ENCODE measurements around the gene IFIT2.
"Not testable (repeated sequence)": the region's sequence is repeated elsewhere in the genome, so short reads cannot be mapped to it uniquely, and the experiment has no call there.

IFIT2 gene

DNA sequence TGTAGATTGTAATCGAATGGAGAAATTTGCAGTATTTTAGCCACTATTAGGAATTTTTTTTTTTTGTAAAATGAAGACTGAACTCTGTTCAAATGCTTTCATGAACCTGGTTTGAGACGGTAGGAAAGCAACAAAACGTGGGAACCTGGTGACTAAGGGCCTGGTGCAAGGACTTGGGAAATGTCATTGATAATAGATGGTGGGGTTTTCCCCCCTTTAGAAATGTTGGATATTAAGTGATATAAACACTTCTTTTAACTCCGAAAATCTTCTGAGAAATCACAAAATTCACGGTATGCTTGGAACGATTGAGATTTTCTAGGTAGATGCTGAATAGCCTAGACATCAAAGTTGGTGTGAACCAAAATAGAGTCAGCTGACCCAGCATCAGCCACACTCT, 6.4 kb downstream of the IFIT2 start:
- no peaks in the 10 kb centered on the region for H3K4me1 ChIP-seq (ENCODE audit: insufficient read depth, low read length)
- H3K27ac ChIP-seq (ENCODE audit: low read depth, low read length): no peak overlapping the region
- H3K9ac ChIP-seq (ENCODE audit: low read depth, low read length): no peak overlapping the region
- no peaks in the 10 kb centered on the region for H3K27me3 ChIP-seq (ENCODE audit: insufficient read depth, low read length)
- no peaks in the 10 kb centered on the region for H3K36me3 ChIP-seq (ENCODE audit: insufficient read depth, low read length)
- no peaks in the 10 kb centered on the region for H3K9me3 ChIP-seq (ENCODE audit: insufficient read depth, low read depth, low read length)
- no peak overlapping the region for H3K4me3 ChIP-seq (ENCODE audit: low read length)
- WGBS: 96% methylated on average over 6 of the region's 6 CpGs

DNA sequence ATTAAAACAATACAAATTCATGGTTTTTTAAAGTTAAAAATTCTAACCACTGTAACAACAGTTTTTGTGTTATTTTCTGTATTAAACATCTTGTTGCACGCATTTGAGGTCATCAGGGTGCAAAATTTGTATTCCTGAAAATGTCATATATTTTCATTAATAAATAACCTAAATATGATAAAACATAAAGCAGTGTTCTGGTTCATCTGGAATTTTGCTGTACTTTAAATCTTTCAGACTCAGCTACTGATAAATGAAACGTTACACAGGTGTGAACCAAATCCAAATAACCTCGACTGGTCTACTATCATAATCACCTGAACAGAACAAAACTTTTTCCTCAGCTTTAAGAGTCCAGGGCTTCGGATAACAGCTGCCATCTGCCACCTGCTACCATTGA, 6.9 kb downstream of the IFIT2 start:
- Histone ChIP-seq H3K4me1 (ENCODE audit: insufficient read depth, low read length) (no peaks in the 10 kb centered on the region), H3K9me3 (ENCODE audit: insufficient read depth, low read depth, low read length) (no peaks in the 10 kb centered on the region), H3K27ac (ENCODE audit: low read depth, low read length) (no peak overlapping the region), H3K36me3 (ENCODE audit: insufficient read depth, low read length) (no peaks in the 10 kb centered on the region), H3K4me3 (ENCODE audit: low read length) (no peak overlapping the region), H3K9ac (ENCODE audit: low read depth, low read length) (no peak overlapping the region), H3K27me3 (ENCODE audit: insufficient read depth, low read length) (no peaks in the 10 kb centered on the region)
- WGBS: 94% methylated on average over 3 of the region's 4 CpGs

DNA sequence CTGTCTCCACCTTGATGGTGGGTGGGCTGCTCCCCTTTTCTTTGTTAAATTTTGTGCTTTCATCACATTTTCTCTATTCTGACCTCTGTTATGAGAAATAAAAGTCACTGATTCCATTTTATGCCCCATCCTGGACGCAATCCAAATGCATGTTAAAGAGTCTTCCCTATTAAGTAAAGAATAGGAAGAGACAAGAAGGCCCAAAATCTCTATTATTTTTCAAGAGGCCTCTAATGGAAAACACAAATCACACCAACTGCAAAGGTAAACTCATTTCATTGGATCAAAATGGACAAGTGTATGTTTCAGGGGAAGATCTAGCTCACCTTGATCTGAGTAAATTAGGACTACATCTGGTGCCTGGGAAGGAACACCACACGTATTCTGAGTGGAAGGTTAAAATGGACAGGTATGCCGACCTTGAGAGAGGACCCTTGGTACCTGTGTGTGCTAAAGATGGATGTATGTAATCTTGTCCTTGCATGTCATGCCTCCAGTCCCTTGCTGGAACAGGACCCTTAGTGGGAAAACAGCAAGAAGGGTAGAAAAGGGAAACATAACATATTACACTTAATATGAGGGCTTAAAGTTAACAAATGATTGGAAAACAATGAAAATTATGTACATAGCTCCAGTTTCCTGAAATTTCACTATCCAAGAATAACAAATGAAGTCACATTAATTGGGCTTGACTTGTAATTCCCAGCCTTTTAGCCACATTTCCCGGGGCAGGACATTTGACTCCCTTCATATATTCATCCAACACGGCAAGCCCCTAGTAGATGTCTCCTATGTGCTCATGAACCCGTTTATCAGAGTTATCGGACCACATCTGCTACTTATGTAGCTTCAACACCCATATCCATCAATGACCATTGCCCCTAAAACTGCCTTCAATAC, 7.6 kb downstream of the IFIT2 start:
- Histone ChIP-seq H3K9me3 (ENCODE audit: insufficient read depth, low read depth, low read length) (no peaks in the 10 kb centered on the region), H3K27ac (ENCODE audit: low read depth, low read length) (no peak overlapping the region), H3K36me3 (ENCODE audit: insufficient read depth, low read length) (no peaks in the 10 kb centered on the region), H3K27me3 (ENCODE audit: insufficient read depth, low read length) (no peaks in the 10 kb centered on the region), H3K9ac (ENCODE audit: low read depth, low read length) (no peak overlapping the region), H3K4me1 (ENCODE audit: insufficient read depth, low read length) (no peaks in the 10 kb centered on the region), H3K4me3 (ENCODE audit: low read length) (no peak overlapping the region)
- 92% methylated on average over 6 of the region's 7 CpGs for WGBS

DNA sequence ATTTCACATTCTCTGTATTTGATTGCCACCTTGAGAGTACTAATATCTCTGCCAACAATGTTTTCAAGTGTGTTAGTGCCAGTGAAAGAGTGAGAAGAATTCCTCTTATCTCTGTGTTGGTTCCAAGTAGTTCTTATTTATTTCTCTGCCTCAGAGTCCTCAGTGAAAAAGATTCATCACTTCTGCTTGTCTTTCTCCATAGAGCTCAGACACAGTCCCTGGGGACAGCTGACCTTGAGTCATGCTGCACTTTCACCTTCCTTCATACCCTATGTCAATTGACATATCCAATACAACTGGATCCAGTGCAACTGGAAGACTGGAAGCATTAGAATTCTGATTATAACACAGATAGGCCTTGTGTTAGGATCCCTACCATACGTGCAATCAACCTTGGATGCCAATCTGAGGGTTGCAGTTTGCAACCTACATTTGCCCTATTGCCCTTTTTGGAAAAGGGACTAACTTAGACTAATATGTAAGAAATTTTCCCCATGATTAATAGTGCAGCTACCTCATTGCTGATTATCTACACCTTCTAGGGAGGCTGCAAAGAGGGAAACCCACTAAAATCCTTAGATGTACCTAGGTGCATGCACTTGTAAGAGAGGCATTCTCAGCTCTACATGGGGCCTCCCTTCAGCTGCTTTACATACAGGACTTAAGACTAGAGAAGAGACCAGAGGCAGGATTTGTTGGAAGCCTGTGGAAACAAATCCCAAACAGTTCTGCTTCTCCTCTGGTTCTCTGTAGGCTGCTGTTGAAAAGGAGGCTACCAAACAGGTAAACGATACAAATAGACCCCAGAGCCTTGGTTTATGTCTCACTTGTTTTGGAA, 8.4 kb downstream of the IFIT2 start:
- Histone ChIP-seq H3K4me3 (ENCODE audit: low read length) (no peak overlapping the region), H3K36me3 (ENCODE audit: insufficient read depth, low read length) (no peaks in the 10 kb centered on the region)

DNA sequence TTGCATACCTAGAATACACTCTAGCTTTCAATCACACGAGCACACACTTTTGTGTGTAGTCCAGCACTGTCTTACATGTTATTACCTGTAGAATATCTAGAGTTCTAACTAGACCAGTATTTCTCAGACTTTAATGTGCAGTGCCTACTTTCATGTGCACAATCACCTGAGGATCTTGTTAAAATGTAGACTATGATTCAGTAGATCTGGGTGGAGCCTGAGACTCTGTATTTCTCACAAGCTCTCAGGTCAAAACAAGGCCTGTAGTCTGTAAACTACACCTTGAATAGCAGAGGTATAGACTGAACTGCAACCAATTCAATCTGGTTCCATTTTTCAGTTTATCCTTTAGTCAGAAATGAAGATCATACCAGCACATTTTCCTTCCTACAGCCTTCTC, 11.1 kb downstream of the IFIT2 start:
- Histone ChIP-seq H3K4me3 (ENCODE audit: low read length) (no peak overlapping the region), H3K9ac (ENCODE audit: low read depth, low read length) (no peak overlapping the region), H3K4me1 (ENCODE audit: insufficient read depth, low read length) (no peaks in the 10 kb centered on the region), H3K36me3 (ENCODE audit: insufficient read depth, low read length) (no peaks in the 10 kb centered on the region), H3K27ac (ENCODE audit: low read depth, low read length) (no peak overlapping the region), H3K27me3 (ENCODE audit: insufficient read depth, low read length) (no peaks in the 10 kb centered on the region), H3K9me3 (ENCODE audit: insufficient read depth, low read depth, low read length) (no peaks in the 10 kb centered on the region; the same call in 1 of the 2 replicates)
- 100% methylated on average over 1 of the region's 1 CpG for WGBS

More for the DNA sequence above, 8.4 kb downstream of the IFIT2 start:
- H3K4me1 ChIP-seq (ENCODE audit: insufficient read depth, low read length): no peaks in the 10 kb centered on the region
- H3K9ac ChIP-seq (ENCODE audit: low read depth, low read length): no peak overlapping the region
- H3K9me3 ChIP-seq (ENCODE audit: insufficient read depth, low read depth, low read length): no peaks in the 10 kb centered on the region
- 97% methylated on average over 2 of the region's 2 CpGs for WGBS
- no peak overlapping the region for H3K27ac ChIP-seq (ENCODE audit: low read depth, low read length)
- no peaks in the 10 kb centered on the region for H3K27me3 ChIP-seq (ENCODE audit: insufficient read depth, low read length)

DNA sequence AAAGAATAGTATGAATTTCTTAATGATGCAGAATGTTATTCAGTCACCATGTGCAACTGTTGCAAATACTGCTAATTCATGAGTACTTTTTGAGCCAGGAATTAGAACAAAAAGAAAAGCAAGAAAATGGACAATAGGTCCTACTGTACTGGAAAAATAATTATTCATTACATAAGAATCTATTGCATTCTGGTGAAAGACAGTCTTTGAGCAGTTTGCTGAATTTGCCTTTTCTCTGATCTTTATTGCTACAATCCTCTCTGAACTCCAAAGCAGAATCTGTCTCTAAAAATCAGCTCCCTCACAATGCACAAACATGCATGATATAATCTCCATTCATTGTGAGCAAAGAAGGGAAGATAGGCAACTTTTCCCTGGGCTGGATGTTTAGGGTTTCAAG, 12.8 kb downstream of the IFIT2 start:
- no peaks in the 10 kb centered on the region for H3K27me3 ChIP-seq (ENCODE audit: insufficient read depth, low read length)

DNA sequence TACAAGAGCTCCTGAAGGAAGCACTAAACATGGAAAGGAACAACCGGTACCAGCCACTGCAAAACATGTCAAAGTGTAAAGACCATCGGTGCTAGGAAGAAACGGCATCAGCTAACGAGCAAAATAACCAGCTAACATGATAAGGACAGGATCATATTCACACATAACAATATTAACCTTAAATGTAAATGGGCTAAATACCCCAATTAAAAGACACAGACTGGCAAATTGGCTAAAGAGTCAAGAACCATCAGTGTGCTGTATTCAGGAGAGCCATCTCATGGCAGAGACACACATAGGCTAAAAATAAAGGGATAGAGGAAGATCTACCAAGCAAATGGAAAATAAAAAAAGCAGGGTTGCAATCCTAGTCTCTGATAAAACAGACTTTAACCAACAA, 16.2 kb downstream of the IFIT2 start:
- H3K27ac ChIP-seq (ENCODE audit: low read depth, low read length); H3K27me3 ChIP-seq (ENCODE audit: insufficient read depth, low read length); H3K9me3 ChIP-seq (ENCODE audit: insufficient read depth, low read depth, low read length); H3K4me1 ChIP-seq (ENCODE audit: insufficient read depth, low read length); H3K4me3 ChIP-seq (ENCODE audit: low read length); H3K9ac ChIP-seq (ENCODE audit: low read depth, low read length); H3K36me3 ChIP-seq (ENCODE audit: insufficient read depth, low read length): not testable (repeated sequence)
- 98% methylated on average over 4 of the region's 4 CpGs for WGBS

More for the DNA sequence above, 12.8 kb downstream of the IFIT2 start:
- Histone ChIP-seq H3K4me3 (ENCODE audit: low read length) (no peak overlapping the region), H3K9me3 (ENCODE audit: insufficient read depth, low read depth, low read length) (no peaks in the 10 kb centered on the region; the same call in 1 of the 2 replicates), H3K27ac (ENCODE audit: low read depth, low read length) (no peak overlapping the region), H3K36me3 (ENCODE audit: insufficient read depth, low read length) (no peaks in the 10 kb centered on the region), H3K9ac (ENCODE audit: low read depth, low read length) (no peak overlapping the region), H3K4me1 (ENCODE audit: insufficient read depth, low read length) (no peaks in the 10 kb centered on the region)

DNA sequence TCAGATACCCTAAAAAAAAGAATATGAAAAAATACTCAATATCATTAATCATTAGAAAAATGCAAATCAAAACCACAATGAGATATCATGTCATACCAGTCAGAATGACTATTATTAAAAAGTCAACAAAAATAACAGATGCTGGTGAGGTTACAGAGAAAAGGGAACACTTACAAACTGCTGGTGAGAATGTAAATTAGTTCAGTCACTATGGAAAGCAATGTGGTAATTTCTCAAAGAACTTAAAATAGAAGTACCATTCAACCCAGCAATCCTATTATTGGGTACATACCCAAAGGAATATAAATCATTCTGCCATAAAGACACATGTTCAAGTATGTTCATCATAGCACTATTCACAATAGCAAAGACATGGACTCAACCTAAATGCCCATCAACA, 23.2 kb downstream of the IFIT2 start:
- not testable (repeated sequence) for H3K9me3 ChIP-seq (ENCODE audit: insufficient read depth, low read depth, low read length); H3K27ac ChIP-seq (ENCODE audit: low read depth, low read length); H3K9ac ChIP-seq (ENCODE audit: low read depth, low read length); H3K27me3 ChIP-seq (ENCODE audit: insufficient read depth, low read length); H3K4me3 ChIP-seq (ENCODE audit: low read length); H3K36me3 ChIP-seq (ENCODE audit: insufficient read depth, low read length)
- peaks cover 30% of the 10 kb centered on the region for H3K4me1 ChIP-seq (ENCODE audit: insufficient read depth, low read length)

DNA sequence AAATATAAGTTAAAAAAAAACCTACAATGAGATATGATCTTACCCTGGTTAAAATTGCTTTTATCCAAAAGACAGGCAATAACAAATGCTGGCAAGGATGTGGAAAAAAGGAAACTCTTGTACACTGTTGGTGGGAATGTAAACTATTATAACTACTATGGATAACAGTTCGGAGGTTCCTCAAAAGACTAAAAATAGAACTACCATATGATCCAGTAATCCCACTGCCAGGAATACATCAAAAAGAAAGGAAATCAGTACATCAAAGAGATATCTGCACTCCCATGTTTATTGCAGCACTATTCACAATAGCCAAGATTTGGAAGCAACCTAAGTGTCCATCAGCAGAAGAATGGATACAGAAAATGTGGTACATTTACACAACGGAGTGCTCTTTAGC, 24.0 kb downstream of the IFIT2 start:
- peaks cover 34% of the 10 kb centered on the region for H3K4me1 ChIP-seq (ENCODE audit: insufficient read depth, low read length)
- H3K27ac ChIP-seq (ENCODE audit: low read depth, low read length); H3K9me3 ChIP-seq (ENCODE audit: insufficient read depth, low read depth, low read length); H3K27me3 ChIP-seq (ENCODE audit: insufficient read depth, low read length); H3K4me3 ChIP-seq (ENCODE audit: low read length); H3K36me3 ChIP-seq (ENCODE audit: insufficient read depth, low read length); H3K9ac ChIP-seq (ENCODE audit: low read depth, low read length): not testable (repeated sequence)
- 92% methylated on average over 2 of the region's 2 CpGs for WGBS

DNA sequence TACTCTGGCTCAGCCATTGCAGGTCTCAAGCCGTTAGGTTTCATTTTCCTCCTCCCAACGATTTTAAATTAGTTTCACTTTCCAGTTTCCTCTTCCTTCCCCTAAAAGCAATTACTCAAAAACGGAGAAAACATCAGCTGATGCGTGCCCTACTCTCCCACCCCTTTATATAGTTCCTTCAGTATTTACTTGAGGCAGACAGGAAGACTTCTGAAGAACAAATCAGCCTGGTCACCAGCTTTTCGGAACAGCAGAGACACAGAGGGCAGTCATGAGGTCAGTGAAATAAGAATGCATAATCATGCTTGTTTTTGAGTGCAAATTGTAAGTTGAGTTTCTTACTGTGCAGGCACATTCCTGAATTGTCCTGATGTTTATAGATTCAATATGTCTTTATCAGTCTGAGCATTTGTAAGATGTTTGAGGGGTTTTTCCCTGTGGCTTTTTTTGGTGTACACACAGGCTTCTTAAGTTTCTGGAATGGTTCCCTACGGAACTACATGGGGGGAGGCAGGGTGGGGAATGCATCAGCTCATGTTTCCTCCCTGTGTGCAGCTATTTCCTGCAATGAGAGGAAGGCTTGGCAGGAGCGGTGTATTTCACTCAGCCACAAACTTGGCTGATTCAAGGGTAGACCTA, 26.1 kb downstream of the IFIT2 start, which contains the start of gene IFIT3:
TSS of gene IFIT3 (plus strand) at position 195 of the 639 bp plus-strand sequence. CDS start at position 272, 77 bp downstream.
- peak within 1 kb of the TSS; percentile 80 for H3K27ac ChIP-seq (ENCODE audit: low read depth, low read length)
- peak within 1 kb of the TSS; percentile 27; the same call in 1 of the 2 replicates for H3K9ac ChIP-seq (ENCODE audit: low read depth, low read length)

DNA sequence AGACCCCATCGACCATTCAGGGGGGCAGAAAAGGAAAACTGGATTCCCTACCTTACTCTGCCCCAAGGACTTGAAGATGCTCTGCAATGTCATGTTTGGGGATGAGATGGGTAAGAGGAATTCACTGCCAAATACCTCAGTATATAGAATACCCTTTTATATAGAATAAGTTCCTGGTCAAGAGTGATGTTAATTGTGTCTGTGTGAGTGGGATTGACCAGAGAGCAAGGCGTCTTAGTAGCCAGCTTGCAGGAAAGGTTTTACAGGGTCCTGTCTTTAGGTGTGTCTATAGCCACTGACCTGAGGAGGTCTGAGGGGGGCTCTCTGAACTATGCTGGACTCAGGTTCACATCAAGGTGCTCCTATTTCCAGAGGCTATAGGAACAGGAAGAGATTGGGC, 27.3 kb downstream of the IFIT2 start:
- Histone ChIP-seq H3K9ac (ENCODE audit: low read depth, low read length) (no peak overlapping the region), H3K36me3 (ENCODE audit: insufficient read depth, low read length) (no peaks in the 10 kb centered on the region), H3K27me3 (ENCODE audit: insufficient read depth, low read length) (no peaks in the 10 kb centered on the region), H3K4me1 (ENCODE audit: insufficient read depth, low read length) (peaks cover 54% of the 10 kb centered on the region), H3K9me3 (ENCODE audit: insufficient read depth, low read depth, low read length) (no peaks in the 10 kb centered on the region), H3K4me3 (ENCODE audit: low read length) (no peak overlapping the region), H3K27ac (ENCODE audit: low read depth, low read length) (no peak overlapping the region)
- 94% methylated on average over 2 of the region's 2 CpGs for WGBS

More for the DNA sequence above, 26.1 kb downstream of the IFIT2 start, which contains the start of gene IFIT3:
- Histone ChIP-seq H3K27me3 (ENCODE audit: insufficient read depth, low read length) (no peaks in the 10 kb centered on the region), H3K4me3 (ENCODE audit: low read length) (peak within 1 kb of the TSS; percentile 5; the same call in 1 of the 2 replicates), H3K4me1 (ENCODE audit: insufficient read depth, low read length) (peaks cover 42% of the 10 kb centered on the region), H3K9me3 (ENCODE audit: insufficient read depth, low read depth, low read length) (no peaks in the 10 kb centered on the region), H3K36me3 (ENCODE audit: insufficient read depth, low read length) (no peaks in the 10 kb centered on the region)
- 58% methylated on average over 7 of the region's 7 CpGs for WGBS

Measured in HUES64 (cell line).